HG03342 (cell line): ENCODE data around the gene SEMA5B.
A peak's percentile ranks its signal among the peaks of the same experiment; 100 is the strongest.

Source experiments
- ATAC-seq: cut with Tn5 transposase; IDR thresholded peaks from one replicate; pipeline ENCODE4 v1.9.1; 2021; ENCODE audit warnings: mild to moderate bottlenecking, moderate library complexity; ENCODE audit not compliant: unreplicated experiment

The SEMA5B gene

GRCh38 chr3:122994954-122995353, 32.6 kb downstream of the SEMA5B start:
- ATAC-seq, result no peak

GRCh38 chr3:122993124-122993978, 34.2 kb downstream of the SEMA5B start:
- no peak for ATAC-seq

GRCh38 chr3:122992676-122993075, 34.9 kb downstream of the SEMA5B start:
- ATAC-seq, result no peak

- no peak for ATAC-seq
These were observed 35.4 kb downstream of the SEMA5B start for GRCh38 chr3:122992133-122992532.

- ATAC-seq, result no peak
These were observed 36.2 kb downstream of the SEMA5B start for GRCh38 chr3:122991236-122991985.

GRCh38 chr3:122989856-122990575, 37.5 kb downstream of the SEMA5B start:
- no peak for ATAC-seq

- ATAC-seq, result no peak
These were observed 39.1 kb downstream of the SEMA5B start for GRCh38 chr3:122988508-122988907.

GRCh38 chr3:122987736-122988319, 39.7 kb downstream of the SEMA5B start:
- no peak for ATAC-seq

GRCh38 chr3:122987231-122987630, 40.3 kb downstream of the SEMA5B start:
- ATAC-seq, result no peak

- no peak for ATAC-seq
These were observed 40.8 kb downstream of the SEMA5B start for GRCh38 chr3:122986693-122987179.

- no peak for ATAC-seq
These were observed 42.0 kb downstream of the SEMA5B start for GRCh38 chr3:122985539-122985938.

GRCh38 chr3:122984650-122985049, 42.9 kb downstream of the SEMA5B start:
- no peak for ATAC-seq

GRCh38 chr3:122984007-122984406, 43.6 kb downstream of the SEMA5B start:
- no peak for ATAC-seq

GRCh38 chr3:122982216-122983185, 45.1 kb downstream of the SEMA5B start:
- ATAC-seq, result no peak

- ATAC-seq, result no peak
These were observed 48.4 kb downstream of the SEMA5B start for GRCh38 chr3:122979211-122979610.

GRCh38 chr3:122978569-122978968, 49.0 kb downstream of the SEMA5B start:
- no peak for ATAC-seq

- ATAC-seq, result no peak
These were observed 49.7 kb downstream of the SEMA5B start for GRCh38 chr3:122977746-122978466.

- peak; percentile 47 for ATAC-seq
These were observed 51.7 kb downstream of the SEMA5B start for GRCh38 chr3:122975924-122976293.
